Right atrium auricular region (tissue), 2 donors: Measurements from ENCODE around the gene ZNF536. TPM values are rescaled to one million over a fixed set of nuclear protein-coding genes. Genes with fewer than 3 reads are reported as not detected.

Experiments
- DNase-seq: peaks from one replicate; pipeline ENCODE4 v3.0.0-alpha.2; 2019; ENCODE audit warnings: low spot score
- H3K27ac ChIP-seq, 2 donors: fragments of 200-600 bp; sonication (generic); 1 replicate in 1 of 2; 2 replicates in 1 of 2; pipeline ENCODE4 v1.5.1; 2016 to 2019
- H3K27me3 ChIP-seq, 2 donors: fragments of 200-600 bp; sonication (generic); one replicate each; pipeline versions ENCODE4 v1.5.1 to v1.6.0; 2017 to 2019
- H3K36me3 ChIP-seq: fragments of 200-600 bp; sonication (generic); one replicate; pipeline ENCODE4 v1.5.1; 2016
- H3K4me1 ChIP-seq, 2 donors: fragments of 200-600 bp; sonication (generic); one replicate each; pipeline versions ENCODE4 v1.5.1 to v1.6.0; 2017 to 2019
- H3K4me3 ChIP-seq, 2 donors: fragments of 200-600 bp; sonication (generic); 1 replicate in 1 of 2; 2 replicates in 1 of 2; pipeline ENCODE4 v1.5.1; 2017 to 2019; ENCODE audit warnings: mild to moderate bottlenecking in 1 of 2, moderate library complexity in 1 of 2
- H3K9me3 ChIP-seq, 2 donors: fragments of 200-600 bp; sonication (generic); one replicate each; pipeline ENCODE4 v1.5.1; 2019
- total RNA-seq, 2 donors: library from RNA; depleted of rRNA; stranded (reverse); fragments of >200 nt; gene quantifications; one replicate each; pipeline ENCODE4 v1.1.0, GENCODE V29; 2016
- TF ChIP-seq, protein P1 (sequence below), 2 donors: fragments of 200-600 bp; sonication (generic); IDR thresholded peaks; one replicate each; pipeline ENCODE4 v1.5.1; 2019; ENCODE audit warnings: antibody characterized with exemption in 2 of 2

The ZNF536 gene
- total RNA-seq, 2 donors from 2014 or later: 1.9 to 2.7 TPM

DNA sequence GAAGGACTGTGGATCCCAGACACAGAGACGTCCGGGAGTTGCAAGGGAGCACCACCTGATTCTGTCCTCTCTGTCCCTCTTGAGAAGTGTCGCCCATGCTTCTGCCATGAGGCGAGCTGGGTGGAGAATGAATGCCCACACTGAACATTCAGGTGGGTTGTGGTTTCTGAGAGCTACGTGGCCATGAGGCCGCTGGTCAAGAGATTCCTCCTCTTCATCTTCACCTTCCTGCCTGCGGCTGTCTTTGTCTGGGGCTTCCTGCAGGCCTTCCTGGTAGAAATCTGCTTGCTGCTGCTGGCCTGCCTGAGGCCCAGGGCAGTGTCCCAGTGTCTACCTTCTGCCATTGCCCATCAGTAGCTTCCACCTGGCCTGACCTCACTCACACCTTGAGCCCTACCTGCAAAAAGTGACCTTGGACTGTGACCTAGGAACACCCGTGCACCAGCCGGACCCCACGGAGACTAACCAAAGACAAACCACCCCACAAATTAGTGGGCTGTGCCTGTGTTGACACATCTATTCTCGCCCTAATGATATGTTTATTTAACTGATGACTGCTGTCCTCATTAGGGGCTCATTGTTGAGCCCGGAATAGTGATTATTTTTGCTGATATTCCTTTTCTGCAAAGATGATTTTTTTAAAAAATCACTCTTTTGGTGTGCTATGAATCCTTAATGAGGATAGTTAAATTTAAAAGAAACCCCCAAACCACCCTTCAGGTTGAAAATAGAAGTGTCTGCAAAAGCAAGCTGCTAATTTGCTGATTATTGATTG, 38.7 kb upstream of the ZNF536 start:
- no peaks in the 10 kb centered on the region for H3K27me3 ChIP-seq
- no peak overlapping the region for H3K4me3 ChIP-seq
- TF ChIP-seq, protein P1, sequence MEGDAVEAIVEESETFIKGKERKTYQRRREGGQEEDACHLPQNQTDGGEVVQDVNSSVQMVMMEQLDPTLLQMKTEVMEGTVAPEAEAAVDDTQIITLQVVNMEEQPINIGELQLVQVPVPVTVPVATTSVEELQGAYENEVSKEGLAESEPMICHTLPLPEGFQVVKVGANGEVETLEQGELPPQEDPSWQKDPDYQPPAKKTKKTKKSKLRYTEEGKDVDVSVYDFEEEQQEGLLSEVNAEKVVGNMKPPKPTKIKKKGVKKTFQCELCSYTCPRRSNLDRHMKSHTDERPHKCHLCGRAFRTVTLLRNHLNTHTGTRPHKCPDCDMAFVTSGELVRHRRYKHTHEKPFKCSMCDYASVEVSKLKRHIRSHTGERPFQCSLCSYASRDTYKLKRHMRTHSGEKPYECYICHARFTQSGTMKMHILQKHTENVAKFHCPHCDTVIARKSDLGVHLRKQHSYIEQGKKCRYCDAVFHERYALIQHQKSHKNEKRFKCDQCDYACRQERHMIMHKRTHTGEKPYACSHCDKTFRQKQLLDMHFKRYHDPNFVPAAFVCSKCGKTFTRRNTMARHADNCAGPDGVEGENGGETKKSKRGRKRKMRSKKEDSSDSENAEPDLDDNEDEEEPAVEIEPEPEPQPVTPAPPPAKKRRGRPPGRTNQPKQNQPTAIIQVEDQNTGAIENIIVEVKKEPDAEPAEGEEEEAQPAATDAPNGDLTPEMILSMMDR (IDR thresholded peaks at IDR 0.05): no peak
- DNase-seq: no peak
- no peak overlapping the region for H3K27ac ChIP-seq
- no peaks in the 10 kb centered on the region for H3K9me3 ChIP-seq
- H3K36me3 ChIP-seq: no peaks in the 10 kb centered on the region
- H3K4me1 ChIP-seq: no peaks in the 10 kb centered on the region

- no peak for DNase-seq
- no peaks in the 10 kb centered on the region for H3K4me1 ChIP-seq
- TF ChIP-seq, protein P1 (IDR thresholded peaks at IDR 0.05): no peak
- no peaks in the 10 kb centered on the region for H3K27me3 ChIP-seq
- no peak overlapping the region for H3K27ac ChIP-seq
- no peaks in the 10 kb centered on the region for H3K36me3 ChIP-seq
- H3K9me3 ChIP-seq: no peaks in the 10 kb centered on the region
- no peak overlapping the region for H3K4me3 ChIP-seq
Observed at GRCh38 chr19:30334841-30335240, 37.3 kb upstream of the ZNF536 start.

- H3K36me3 ChIP-seq: no peaks in the 10 kb centered on the region
- TF ChIP-seq, protein P1 (IDR thresholded peaks at IDR 0.05): no peak
- no peaks in the 10 kb centered on the region for H3K9me3 ChIP-seq
- no peak for DNase-seq
- no peaks in the 10 kb centered on the region for H3K27me3 ChIP-seq
- H3K27ac ChIP-seq: no peak overlapping the region
- H3K4me1 ChIP-seq: no peaks in the 10 kb centered on the region
- H3K4me3 ChIP-seq: no peak overlapping the region
Observed at GRCh38 chr19:30335306-30335886, 36.8 kb upstream of the ZNF536 start.

DNA sequence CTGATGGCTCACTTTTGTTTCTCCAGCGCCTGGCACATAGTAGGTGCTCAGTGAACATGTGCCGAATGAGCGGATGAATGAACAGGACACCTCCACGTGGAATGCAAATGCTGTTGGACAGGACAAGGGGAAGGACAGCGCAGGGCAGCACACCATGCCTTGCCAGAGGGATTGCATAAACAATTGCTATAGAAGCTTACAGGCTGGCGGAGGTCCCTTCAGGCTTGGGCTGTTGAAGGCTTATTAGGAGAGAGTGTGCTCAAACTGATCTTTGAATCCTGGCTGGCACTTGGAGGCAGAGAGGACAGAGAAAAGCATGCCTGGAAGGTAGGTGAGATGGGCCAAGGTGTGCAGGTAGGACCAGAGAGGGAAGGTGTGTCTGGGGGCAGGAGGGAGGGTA, 35.9 kb upstream of the ZNF536 start:
- Histone ChIP-seq H3K27me3 (no peaks in the 10 kb centered on the region), H3K4me1 (no peaks in the 10 kb centered on the region), H3K36me3 (no peaks in the 10 kb centered on the region), H3K4me3 (no peak overlapping the region), H3K9me3 (no peaks in the 10 kb centered on the region), H3K27ac (no peak overlapping the region)
- no peak for DNase-seq
- TF ChIP-seq, protein P1 (IDR thresholded peaks at IDR 0.05): no peak

DNA sequence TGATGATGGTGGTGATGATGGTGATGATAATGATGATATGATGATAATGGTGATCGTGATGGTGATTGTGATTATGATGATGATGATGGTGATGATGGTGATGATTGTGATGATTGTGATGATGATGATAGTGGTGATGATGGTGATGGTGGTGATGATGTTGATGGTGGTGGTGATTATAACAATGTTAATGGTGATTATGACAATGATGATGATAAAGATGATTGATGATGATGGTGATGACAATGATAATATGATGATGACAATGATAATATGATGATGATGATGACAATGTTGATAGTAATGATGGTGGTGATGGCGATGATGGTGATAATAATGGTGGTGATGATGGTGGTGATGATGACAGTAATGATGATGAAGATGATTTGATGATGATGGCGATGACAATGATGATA, 34.1 kb upstream of the ZNF536 start:
- H3K4me1 ChIP-seq: no peaks in the 10 kb centered on the region
- H3K9me3 ChIP-seq: no peaks in the 10 kb centered on the region
- H3K4me3 ChIP-seq: no peak overlapping the region
- H3K36me3 ChIP-seq: no peaks in the 10 kb centered on the region
- no peak for DNase-seq
- no peaks in the 10 kb centered on the region for H3K27me3 ChIP-seq
- TF ChIP-seq, protein P1 (IDR thresholded peaks at IDR 0.05): no peak
- H3K27ac ChIP-seq: no peak overlapping the region
